Measurements from ENCODE around the gene SFXN3. TPM values are rescaled to one million over a fixed set of nuclear protein-coding genes. Genes with fewer than 3 reads are reported as not detected.

Gene SFXN3
- total and polyA plus RNA-seq, 2 experiments from 2014 or later, result 0.68 to 3.8 TPM

DNA sequence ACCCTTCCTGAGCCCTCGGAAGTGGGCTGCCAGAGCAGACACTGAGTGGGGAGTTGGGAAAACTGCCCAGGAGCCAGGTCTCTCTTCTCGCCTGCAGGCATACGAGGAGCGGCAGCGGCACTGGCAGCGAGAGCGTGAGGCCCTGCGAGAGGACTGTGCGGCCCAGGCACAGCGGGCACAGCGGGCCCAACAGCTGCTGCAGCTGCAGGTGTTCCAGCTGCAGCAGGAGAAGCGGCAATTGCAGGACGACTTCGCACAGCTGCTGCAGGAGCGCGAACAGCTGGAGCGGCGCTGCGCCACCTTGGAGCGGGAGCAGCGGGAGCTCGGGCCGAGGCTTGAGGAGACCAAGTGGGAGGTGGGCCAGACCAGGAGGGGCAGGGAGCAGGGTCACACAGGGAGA lies 25.7 kb upstream of the SFXN3 start:
- Mint-ChIP-seq H3K27ac (no peak overlapping the region), H3K4me3 (no peak overlapping the region), H3K27me3 (ENCODE audit: insufficient read depth, low read depth, poor library complexity) (peaks cover 12% of the 10 kb centered on the region), H3K36me3 (ENCODE audit: low read depth) (peaks cover 38% of the 10 kb centered on the region), H3K9me3 (no peaks in the 10 kb centered on the region; the same call in 2 of the 3 replicates), H3K4me1 (peaks cover 17% of the 10 kb centered on the region)
- Histone ChIP-seq H3F3A (replicated peaks; ENCODE audit: low read depth) (0 out of 2 replicates have a peak, but pooled peaks cover 3% of the 10 kb centered on the region), H3K79me2 (replicated peaks; ENCODE audit: insufficient read depth) (peaks cover 16% of the 10 kb centered on the region), H3K4me2 (no peak overlapping the region), H3K4me1 (ENCODE audit: insufficient read depth) (peaks cover 11% of the 10 kb centered on the region), H4K20me1 (replicated peaks; ENCODE audit: insufficient read depth) (0 out of 2 replicates have a peak, but pooled peaks cover 7% of the 10 kb centered on the region), H3K27ac (ENCODE audit: low read depth) (no peak overlapping the region), H2AFZ (no peak overlapping the region), H3K9me2 (ENCODE audit: insufficient read depth) (no peaks in the 10 kb centered on the region), H3K4me3 (no peak overlapping the region), H3K27me3 (ENCODE audit: insufficient read depth) (no peaks in the 10 kb centered on the region), H3K36me3 (ENCODE audit: insufficient read depth) (no peaks in the 10 kb centered on the region; the same call in 1 of the 2 replicates)
- ATAC-seq, result no peak
- TF ChIP-seq EZH2 (IDR thresholded peaks at IDR 0.05; ENCODE audit: low read depth, unreplicated experiment), result no peak
- no peak for TF ChIP-seq CREB1 (CRISPR knock-in tag; IDR thresholded peaks at IDR 0.05; ENCODE audit: low read depth)
- no peak for TF ChIP-seq EZH2phosphoT487 (IDR thresholded peaks at IDR 0.05; ENCODE audit: unreplicated experiment)
- no peak for TF ChIP-seq POLR2AphosphoS5 (IDR thresholded peaks at IDR 0.05; ENCODE audit: low read depth)
- no peak for TF ChIP-seq ZNF114 (CRISPR knock-in tag; IDR thresholded peaks at IDR 0.05)
- no peak for TF ChIP-seq ZNF462 (CRISPR knock-in tag; IDR thresholded peaks at IDR 0.05)
- TF ChIP-seq, protein P1, sequence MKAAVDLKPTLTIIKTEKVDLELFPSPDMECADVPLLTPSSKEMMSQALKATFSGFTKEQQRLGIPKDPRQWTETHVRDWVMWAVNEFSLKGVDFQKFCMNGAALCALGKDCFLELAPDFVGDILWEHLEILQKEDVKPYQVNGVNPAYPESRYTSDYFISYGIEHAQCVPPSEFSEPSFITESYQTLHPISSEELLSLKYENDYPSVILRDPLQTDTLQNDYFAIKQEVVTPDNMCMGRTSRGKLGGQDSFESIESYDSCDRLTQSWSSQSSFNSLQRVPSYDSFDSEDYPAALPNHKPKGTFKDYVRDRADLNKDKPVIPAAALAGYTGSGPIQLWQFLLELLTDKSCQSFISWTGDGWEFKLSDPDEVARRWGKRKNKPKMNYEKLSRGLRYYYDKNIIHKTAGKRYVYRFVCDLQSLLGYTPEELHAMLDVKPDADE (IDR thresholded peaks at IDR 0.05), result no peak
- no peak for TF ChIP-seq NANOG (IDR thresholded peaks at IDR 0.05; ENCODE audit: borderline replicate concordance)
- TF ChIP-seq, protein P2, sequence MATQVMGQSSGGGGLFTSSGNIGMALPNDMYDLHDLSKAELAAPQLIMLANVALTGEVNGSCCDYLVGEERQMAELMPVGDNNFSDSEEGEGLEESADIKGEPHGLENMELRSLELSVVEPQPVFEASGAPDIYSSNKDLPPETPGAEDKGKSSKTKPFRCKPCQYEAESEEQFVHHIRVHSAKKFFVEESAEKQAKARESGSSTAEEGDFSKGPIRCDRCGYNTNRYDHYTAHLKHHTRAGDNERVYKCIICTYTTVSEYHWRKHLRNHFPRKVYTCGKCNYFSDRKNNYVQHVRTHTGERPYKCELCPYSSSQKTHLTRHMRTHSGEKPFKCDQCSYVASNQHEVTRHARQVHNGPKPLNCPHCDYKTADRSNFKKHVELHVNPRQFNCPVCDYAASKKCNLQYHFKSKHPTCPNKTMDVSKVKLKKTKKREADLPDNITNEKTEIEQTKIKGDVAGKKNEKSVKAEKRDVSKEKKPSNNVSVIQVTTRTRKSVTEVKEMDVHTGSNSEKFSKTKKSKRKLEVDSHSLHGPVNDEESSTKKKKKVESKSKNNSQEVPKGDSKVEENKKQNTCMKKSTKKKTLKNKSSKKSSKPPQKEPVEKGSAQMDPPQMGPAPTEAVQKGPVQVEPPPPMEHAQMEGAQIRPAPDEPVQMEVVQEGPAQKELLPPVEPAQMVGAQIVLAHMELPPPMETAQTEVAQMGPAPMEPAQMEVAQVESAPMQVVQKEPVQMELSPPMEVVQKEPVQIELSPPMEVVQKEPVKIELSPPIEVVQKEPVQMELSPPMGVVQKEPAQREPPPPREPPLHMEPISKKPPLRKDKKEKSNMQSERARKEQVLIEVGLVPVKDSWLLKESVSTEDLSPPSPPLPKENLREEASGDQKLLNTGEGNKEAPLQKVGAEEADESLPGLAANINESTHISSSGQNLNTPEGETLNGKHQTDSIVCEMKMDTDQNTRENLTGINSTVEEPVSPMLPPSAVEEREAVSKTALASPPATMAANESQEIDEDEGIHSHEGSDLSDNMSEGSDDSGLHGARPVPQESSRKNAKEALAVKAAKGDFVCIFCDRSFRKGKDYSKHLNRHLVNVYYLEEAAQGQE (IDR thresholded peaks at IDR 0.05; ENCODE audit: unreplicated experiment), result no peak
- TF ChIP-seq ZNF331 (CRISPR knock-in tag; IDR thresholded peaks at IDR 0.05; ENCODE audit: low read depth), result no peak
- no peak for TF ChIP-seq JUNB (IDR thresholded peaks at IDR 0.05; ENCODE audit: unreplicated experiment)
- TF ChIP-seq CTCF (conservative IDR thresholded peaks at IDR 0.05; ENCODE audit: low read depth in 2 of 2), result no peak
- TF ChIP-seq STAT1 (IDR thresholded peaks at IDR 0.05; ENCODE audit: unreplicated experiment), result no peak
- DNase-seq (ENCODE audit: low spot score), result no peak
